T-helper 2 cell treated with Interferon-gamma antibody and Interleukin-4, amounts not matched to agents 5 μg/mL and 100 μg/mL, for 36 hours (primary cell): ENCODE measurements around the gene POLR1D.
"Not testable (repeated sequence)": the region's sequence is repeated elsewhere in the genome, so short reads cannot be mapped to it uniquely, and the experiment has no call there.

Source experiments
- DNase-seq: peaks from one replicate; pipeline ENCODE4 v3.0.0; 2021; ENCODE audit warnings: low spot score
- H3K27ac Mint-ChIP-seq: one replicate; pipeline ENCODE4 v1.8.0; 2021; ENCODE audit warnings: mild to moderate bottlenecking, mixed read lengths
- H3K27me3 Mint-ChIP-seq: one replicate; pipeline ENCODE4 v1.8.0; 2021; ENCODE audit warnings: low read depth, mixed read lengths
- H3K36me3 Mint-ChIP-seq: one replicate; pipeline ENCODE4 v1.8.0; 2021; ENCODE audit warnings: low read depth, mixed read lengths
- H3K4me1 Mint-ChIP-seq: one replicate; pipeline ENCODE4 v1.8.0; 2021; ENCODE audit warnings: low read depth, mixed read lengths
- H3K4me3 Mint-ChIP-seq: one replicate; pipeline ENCODE4 v1.8.0; 2022; ENCODE audit warnings: mild to moderate bottlenecking, moderate library complexity, mixed read lengths
- H3K9me3 Mint-ChIP-seq: one replicate; pipeline ENCODE4 v1.8.0; 2021; ENCODE audit warnings: mixed read lengths

The POLR1D gene

GRCh38 chr13:27622102-27622820, 569 bp downstream of the POLR1D start:
- DNase-seq = no peak
- Mint-ChIP-seq H3K4me3 (peak overlapping the region; percentile 95), H3K4me1 (peaks cover 61% of the 10 kb centered on the region)

GRCh38 chr13:27622881-27623280, 1.2 kb downstream of the POLR1D start:
- Mint-ChIP-seq H3K27me3 (no peaks in the 10 kb centered on the region), H3K27ac (peak overlapping the region; percentile 94), H3K4me3 (peak overlapping the region; percentile 95), H3K9me3 (no peaks in the 10 kb centered on the region), H3K36me3 (peaks cover 36% of the 10 kb centered on the region), H3K4me1 (peaks cover 59% of the 10 kb centered on the region)
- DNase-seq = no peak

More at GRCh38 chr13:27622102-27622820, 569 bp downstream of the POLR1D start:
- Mint-ChIP-seq H3K9me3 (no peaks in the 10 kb centered on the region), H3K27me3 (no peaks in the 10 kb centered on the region), H3K27ac (peak overlapping the region; percentile 94), H3K36me3 (peaks cover 33% of the 10 kb centered on the region)

GRCh38 chr13:27624071-27624470, 2.4 kb downstream of the POLR1D start:
- H3K27me3 Mint-ChIP-seq = no peaks in the 10 kb centered on the region
- peaks cover 53% of the 10 kb centered on the region for H3K4me1 Mint-ChIP-seq
- no peaks in the 10 kb centered on the region for H3K9me3 Mint-ChIP-seq
- no peak overlapping the region for H3K27ac Mint-ChIP-seq
- peak overlapping the region; percentile 49 for H3K4me3 Mint-ChIP-seq
- no peak for DNase-seq
- peaks cover 39% of the 10 kb centered on the region for H3K36me3 Mint-ChIP-seq

GRCh38 chr13:27625839-27626238, 4.1 kb downstream of the POLR1D start:
- H3K36me3 Mint-ChIP-seq = peaks cover 41% of the 10 kb centered on the region
- peaks cover 51% of the 10 kb centered on the region for H3K4me1 Mint-ChIP-seq
- no peak overlapping the region for H3K27ac Mint-ChIP-seq
- no peak for DNase-seq
- no peaks in the 10 kb centered on the region for H3K9me3 Mint-ChIP-seq
- H3K4me3 Mint-ChIP-seq = no peak overlapping the region
- no peaks in the 10 kb centered on the region for H3K27me3 Mint-ChIP-seq

- H3K4me3 Mint-ChIP-seq = no peak overlapping the region
- no peak overlapping the region for H3K27ac Mint-ChIP-seq
- no peaks in the 10 kb centered on the region for H3K9me3 Mint-ChIP-seq
- H3K36me3 Mint-ChIP-seq = peaks cover 41% of the 10 kb centered on the region
- DNase-seq = no peak
- H3K27me3 Mint-ChIP-seq = no peaks in the 10 kb centered on the region
- peaks cover 54% of the 10 kb centered on the region for H3K4me1 Mint-ChIP-seq
Observed at GRCh38 chr13:27627380-27627779, 5.7 kb downstream of the POLR1D start.

- H3K27ac Mint-ChIP-seq = no peak overlapping the region
- peaks cover 41% of the 10 kb centered on the region for H3K36me3 Mint-ChIP-seq
- H3K27me3 Mint-ChIP-seq = no peaks in the 10 kb centered on the region
- no peak for DNase-seq
- H3K9me3 Mint-ChIP-seq = no peaks in the 10 kb centered on the region
- no peak overlapping the region for H3K4me3 Mint-ChIP-seq
- peaks cover 47% of the 10 kb centered on the region for H3K4me1 Mint-ChIP-seq
Observed at GRCh38 chr13:27628081-27628480, 6.4 kb downstream of the POLR1D start.

- not testable (repeated sequence) for H3K27ac Mint-ChIP-seq, H3K9me3 Mint-ChIP-seq, H3K4me3 Mint-ChIP-seq, H3K27me3 Mint-ChIP-seq, DNase-seq
- Mint-ChIP-seq H3K4me1 (peaks cover 42% of the 10 kb centered on the region), H3K36me3 (peaks cover 35% of the 10 kb centered on the region)
Observed at GRCh38 chr13:27628766-27629165, 7.1 kb downstream of the POLR1D start.

- DNase-seq = no peak
- H3K9me3 Mint-ChIP-seq = no peaks in the 10 kb centered on the region
- H3K27ac Mint-ChIP-seq = no peak overlapping the region
- peaks cover 31% of the 10 kb centered on the region for H3K4me1 Mint-ChIP-seq
- H3K4me3 Mint-ChIP-seq = no peak overlapping the region
- no peaks in the 10 kb centered on the region for H3K27me3 Mint-ChIP-seq
- peaks cover 22% of the 10 kb centered on the region for H3K36me3 Mint-ChIP-seq
Observed at GRCh38 chr13:27631156-27631555, 9.5 kb downstream of the POLR1D start.

- Mint-ChIP-seq H3K36me3 (peaks cover 22% of the 10 kb centered on the region), H3K9me3 (no peaks in the 10 kb centered on the region), H3K4me1 (peaks cover 31% of the 10 kb centered on the region), H3K27ac (no peak overlapping the region), H3K4me3 (no peak overlapping the region), H3K27me3 (no peaks in the 10 kb centered on the region)
- DNase-seq = no peak
Observed at GRCh38 chr13:27631665-27632064, 10.0 kb downstream of the POLR1D start.

GRCh38 chr13:27632214-27632613, 10.5 kb downstream of the POLR1D start:
- Mint-ChIP-seq H3K4me3 (no peak overlapping the region), H3K4me1 (peaks cover 31% of the 10 kb centered on the region), H3K9me3 (no peaks in the 10 kb centered on the region), H3K36me3 (peaks cover 20% of the 10 kb centered on the region), H3K27ac (no peak overlapping the region), H3K27me3 (no peaks in the 10 kb centered on the region)
- no peak for DNase-seq

GRCh38 chr13:27632648-27633047, 11.0 kb downstream of the POLR1D start:
- no peak for DNase-seq
- no peaks in the 10 kb centered on the region for H3K9me3 Mint-ChIP-seq
- peaks cover 29% of the 10 kb centered on the region for H3K4me1 Mint-ChIP-seq
- no peak overlapping the region for H3K27ac Mint-ChIP-seq
- no peaks in the 10 kb centered on the region for H3K27me3 Mint-ChIP-seq
- H3K36me3 Mint-ChIP-seq = peaks cover 17% of the 10 kb centered on the region
- H3K4me3 Mint-ChIP-seq = no peak overlapping the region

GRCh38 chr13:27634231-27634630, 12.5 kb downstream of the POLR1D start:
- Mint-ChIP-seq H3K4me3 (no peak overlapping the region), H3K36me3 (peaks cover 14% of the 10 kb centered on the region), H3K27me3 (no peaks in the 10 kb centered on the region), H3K27ac (no peak overlapping the region), H3K9me3 (no peaks in the 10 kb centered on the region), H3K4me1 (peaks cover 29% of the 10 kb centered on the region)
- no peak for DNase-seq

GRCh38 chr13:27634791-27635190, 13.1 kb downstream of the POLR1D start:
- Mint-ChIP-seq H3K9me3 (no peaks in the 10 kb centered on the region), H3K4me1 (peaks cover 29% of the 10 kb centered on the region), H3K36me3 (peaks cover 14% of the 10 kb centered on the region), H3K4me3 (no peak overlapping the region), H3K27ac (no peak overlapping the region), H3K27me3 (no peaks in the 10 kb centered on the region)
- no peak for DNase-seq

- peaks cover 14% of the 10 kb centered on the region for H3K36me3 Mint-ChIP-seq
Observed at GRCh38 chr13:27635266-27635665, 13.6 kb downstream of the POLR1D start.

More at GRCh38 chr13:27635266-27635665, 13.6 kb downstream of the POLR1D start:
- no peak overlapping the region for H3K27ac Mint-ChIP-seq
- peaks cover 33% of the 10 kb centered on the region for H3K4me1 Mint-ChIP-seq
- no peak for DNase-seq
- H3K27me3 Mint-ChIP-seq = no peaks in the 10 kb centered on the region
- H3K4me3 Mint-ChIP-seq = no peak overlapping the region
- no peaks in the 10 kb centered on the region for H3K9me3 Mint-ChIP-seq
